ENCODE measurements around the gene OR13A1. TPM values are rescaled to one million over a fixed set of nuclear protein-coding genes. Genes with fewer than 3 reads are reported as not detected.

Gene OR13A1
- total RNA-seq, 1 experiment from 2014 or later, result not detected

GRCh38 chr10:45254892-45255291 is 60.5 kb downstream of the OR13A1 start:
- no peak for DNase-seq (ENCODE audit: low read depth, low spot score)
- in situ Hi-C loops (cut with HindIII; ENCODE audit: low pct_unique_long_range_greater_than_20kb, low sequenced_read_pairs), result no loop called here

GRCh38 chr10:45253183-45253914 is 62.1 kb downstream of the OR13A1 start:
- in situ Hi-C loops (cut with HindIII; ENCODE audit: low pct_unique_long_range_greater_than_20kb, low sequenced_read_pairs), result no loop called here

More at GRCh38 chr10:45253183-45253914, 62.1 kb downstream of the OR13A1 start:
- no peak for DNase-seq (ENCODE audit: low read depth, low spot score)

Other genes starting within 250 kb of the OR13A1 start
- gene ALOX5, start 58.6 kb upstream of the OR13A1 start, total RNA-seq (2014; rRNA removed; shearing (Covaris generic)), result not detected in 2 replicates

Measured in SK-MEL-5 (cell line).